HCT116 (cell line): ENCODE measurements around the gene PTPRJ. TPM values are rescaled to one million over a fixed set of nuclear protein-coding genes. Genes with fewer than 3 reads are reported as not detected.

Experiments
- ATAC-seq: fragments of 200-7000 bp; cut with Tn5 transposase; 2 replicates; pipeline ENCODE4 v1.9.1; 2020; ENCODE audit warnings: mild to moderate bottlenecking, moderate library complexity
- BruUV-seq: library from RNA; stranded (reverse); fragments of 400-500 nt; replicated peaks from 2 replicates; lab custom pipeline; 2021; lab: Mats Ljungman, UMichigan
- CTCF ChIA-PET: fragments of 300-600 bp; sonication (Branson Sonifier 250); formaldehyde crosslinking; loops from one replicate; lab custom pipeline; 2021; ENCODE audit warnings: antibody characterized with exemption; lab: Charles Lee
- POLR2A ChIA-PET: fragments of 300-600, 350-600 bp; sonication (Branson Sonifier 250); formaldehyde crosslinking; loops from one replicate; lab custom pipeline; 2021; ENCODE audit warnings: antibody characterized with exemption; lab: Charles Lee
- RAD21 ChIA-PET, 2 experiments: fragments of 300-600 bp; sonication (Branson Sonifier 250); formaldehyde crosslinking; loops; one replicate each; lab custom pipeline; 2023; ENCODE audit warnings: low total read pairs in 2 of 2; ENCODE audit not compliant: uncharacterized antibody in 2 of 2, unreplicated experiment in 2 of 2, low non-redundant PET in 1 of 2; lab: Charles Lee
- DNase-seq: peaks from one replicate; pipeline ENCODE4 v3.0.0-alpha.2; 2010; ENCODE audit warnings: low read depth, low spot score
- H2AFZ ChIP-seq: fragments of 200-600 bp; shearing (Covaris generic), sonication (generic); 2 replicates; pipeline ENCODE4 v1.6.1; 2017; ENCODE audit warnings: low read depth, mixed run types, mixed read lengths, antibody characterized with exemption, low read length; ENCODE audit not compliant: poor library complexity, severe bottlenecking
- H3K27ac ChIP-seq: 2 replicates; pipeline ENCODE4 v1.5.1; 2012; ENCODE audit warnings: low read depth, low read length
- H3K27me3 ChIP-seq: fragments of 200-600 bp; sonication (generic); 2 replicates; pipeline ENCODE4 v1.6.1; 2016; ENCODE audit warnings: mixed run types, low read length, mixed read lengths; ENCODE audit not compliant: insufficient read depth
- H3K36me3 ChIP-seq, 2 experiments: fragments of 200-500 bp in 1 of 2; fragments of 200-600 bp in 1 of 2; sonication (Bioruptor generic) in 1 of 2; sonication (generic) in 1 of 2; 2 replicates each; pipeline versions ENCODE4 v1.5.1 to v1.6.1; 2014 to 2016; ENCODE audit warnings: low read length in 2 of 2, inconsistent platforms in 1 of 2, mixed read lengths in 1 of 2, mixed run types in 1 of 2; ENCODE audit not compliant: insufficient read depth in 2 of 2, control insufficient read depth in 1 of 2
- H3K4me1 ChIP-seq, 2 experiments: fragments of 200-600 bp in 1 of 2; sonication (generic) in 1 of 2; 2 replicates each; pipeline versions ENCODE4 v1.5.1 to v1.6.1; 2012 to 2017; ENCODE audit warnings: low read length in 2 of 2, inconsistent platforms in 1 of 2, mild to moderate bottlenecking in 1 of 2, mixed read lengths in 1 of 2, mixed run types in 1 of 2, moderate library complexity in 1 of 2; ENCODE audit not compliant: insufficient read depth in 2 of 2, control insufficient read depth in 1 of 2
- H3K4me2 ChIP-seq: fragments of 200-600 bp; sonication (generic); 2 replicates; pipeline ENCODE4 v1.6.1; 2017; ENCODE audit warnings: mixed run types, low read length, mixed read lengths
- H3K4me3 ChIP-seq, 2 experiments: fragments of 200-600 bp in 1 of 2; sonication (generic) in 1 of 2; replicated peaks in 1 of 2; 2 replicates each; pipeline ENCODE4 v1.5.1; 2011 to 2016; ENCODE audit warnings: low read length in 2 of 2, control low read depth in 1 of 2, low read depth in 1 of 2, mild to moderate bottlenecking in 1 of 2, mixed read lengths in 1 of 2, mixed run types in 1 of 2
- H3K79me2 ChIP-seq: fragments of 200-600 bp; sonication (generic); 2 replicates; pipeline ENCODE4 v1.6.1; 2017; ENCODE audit warnings: mild to moderate bottlenecking, mixed run types, low read length, moderate library complexity, mixed read lengths; ENCODE audit not compliant: insufficient read depth
- H3K9ac ChIP-seq: fragments of 200-600 bp; sonication (generic); 2 replicates; pipeline ENCODE4 v1.6.1; 2016; ENCODE audit warnings: low read length, mixed read lengths
- H3K9me2 ChIP-seq: fragments of 200-600 bp; sonication (generic), shearing (Covaris generic); 2 replicates; pipeline ENCODE4 v1.6.1; 2017; ENCODE audit warnings: mixed run types, mild to moderate bottlenecking, moderate library complexity; ENCODE audit not compliant: insufficient read depth
- H3K9me3 ChIP-seq, 2 experiments: fragments of 200-500 bp in 1 of 2; fragments of 200-600 bp in 1 of 2; sonication (Bioruptor generic) in 1 of 2; sonication (generic) in 1 of 2; 2 replicates each; pipeline ENCODE4 v1.6.1; 2014 to 2017; ENCODE audit warnings: low read length in 2 of 2, mixed read lengths in 2 of 2, inconsistent platforms in 1 of 2, low read depth in 1 of 2, mild to moderate bottlenecking in 1 of 2, mixed run types in 1 of 2, moderate library complexity in 1 of 2; ENCODE audit not compliant: control insufficient read depth in 1 of 2, insufficient read depth in 1 of 2
- H4K20me1 ChIP-seq: fragments of 200-600 bp; sonication (generic), shearing (Covaris generic); 2 replicates; pipeline ENCODE4 v1.6.1; 2017; ENCODE audit warnings: mixed run types, mild to moderate bottlenecking, moderate library complexity; ENCODE audit not compliant: insufficient read depth
- CBX3 ChIP-seq: IDR thresholded peaks from 2 replicates; pipeline ENCODE4 v1.6.1; 2012; ENCODE audit warnings: low read depth
- CEBPB ChIP-seq: IDR thresholded peaks from 2 replicates; pipeline ENCODE4 v1.6.1; 2012; ENCODE audit warnings: low read depth
- EGR1 ChIP-seq: IDR thresholded peaks from 2 replicates; pipeline ENCODE4 v1.6.1; 2012; ENCODE audit warnings: low read depth
- ELF1 ChIP-seq: IDR thresholded peaks from 2 replicates; pipeline ENCODE4 v1.6.1; 2012; ENCODE audit warnings: low read depth, borderline replicate concordance
- FOSL1 ChIP-seq: IDR thresholded peaks from 2 replicates; pipeline ENCODE4 v1.6.1; 2012; ENCODE audit warnings: low read depth
- JUND ChIP-seq: IDR thresholded peaks from 2 replicates; pipeline ENCODE4 v1.6.1; 2012
- POLR2A ChIP-seq: IDR thresholded peaks from 2 replicates; pipeline ENCODE4 v1.7.0; 2011; ENCODE audit warnings: borderline replicate concordance; ENCODE audit not compliant: insufficient read depth, insufficient read length; ENCODE audit errors: extremely low read depth
- POLR2AphosphoS5 ChIP-seq: IDR thresholded peaks from 2 replicates; pipeline ENCODE4 v1.6.1; 2011; ENCODE audit warnings: mild to moderate bottlenecking, low read depth, low read length, moderate library complexity
- RAD21 ChIP-seq: IDR thresholded peaks from 2 replicates; pipeline ENCODE4 v1.6.1; 2012; ENCODE audit warnings: low read depth, mild to moderate bottlenecking
- SP1 ChIP-seq: IDR thresholded peaks from 2 replicates; pipeline ENCODE4 v1.6.1; 2012; ENCODE audit warnings: low read depth
- SRF ChIP-seq: IDR thresholded peaks from 2 replicates; pipeline ENCODE4 v1.6.1; 2012; ENCODE audit warnings: low read depth
- TCF7L2 ChIP-seq: IDR thresholded peaks from 2 replicates; pipeline ENCODE4 v1.7.0; 2011; ENCODE audit warnings: borderline replicate concordance, inconsistent platforms; ENCODE audit not compliant: insufficient read depth, insufficient read length; ENCODE audit errors: extremely low read depth
- YY1 ChIP-seq: IDR thresholded peaks from 2 replicates; pipeline ENCODE4 v1.6.1; 2011; ENCODE audit warnings: low read length, low read depth, moderate library complexity, mild to moderate bottlenecking; ENCODE audit not compliant: insufficient replicate concordance; ENCODE audit errors: extremely low read depth
- ZFX ChIP-seq: fragments of 450-650 bp; IDR thresholded peaks from 2 replicates; pipeline ENCODE4 v1.6.1; 2017
- ZNF274 ChIP-seq: fragments of 200-500 bp; sonication (Bioruptor generic); IDR thresholded peaks from 2 replicates; pipeline ENCODE4 v1.6.1; 2014; ENCODE audit warnings: mild to moderate bottlenecking, low read depth, low read length, inconsistent platforms
- intact Hi-C: fragments of 100-400 bp; cut with micrococcal nuclease; formaldehyde crosslinking; loops from 2 replicates; pipeline ENCODE4 v1.10.0; 2022
- total RNA-seq: library from RNA; stranded (reverse); gene quantifications from one replicate; pipeline ENCODE4 v1.2.1, GENCODE V29; 2021; ENCODE audit not compliant: unreplicated experiment
- TF ChIP-seq, protein P1 (sequence below): IDR thresholded peaks from 2 replicates; pipeline ENCODE4 v1.6.1; 2012
- TF ChIP-seq, protein P2 (sequence below): IDR thresholded peaks from 2 replicates; pipeline ENCODE4 v1.6.1; 2012; ENCODE audit warnings: low read depth
- TF ChIP-seq, protein P3 (sequence below), 3 experiments: fragments of 200-600 bp in 1 of 3; sonication (generic) in 1 of 3; IDR thresholded peaks in 2 of 3; conservative IDR thresholded peaks in 1 of 3; 2 replicates each; pipeline ENCODE4 v1.5.1; 2012 to 2017; ENCODE audit warnings: low read depth in 2 of 3, low read length in 2 of 3, antibody characterized with exemption in 1 of 3, borderline replicate concordance in 1 of 3, control low read depth in 1 of 3, mild to moderate bottlenecking in 1 of 3, mixed read lengths in 1 of 3, mixed run types in 1 of 3, moderate library complexity in 1 of 3; ENCODE audit not compliant: insufficient read depth in 1 of 3
- TF ChIP-seq, protein P4 (sequence below): IDR thresholded peaks from 2 replicates; pipeline ENCODE4 v1.6.1; 2012

Gene PTPRJ
- total RNA-seq, 1 experiment from 2014 or later, result 19.1 TPM

DNA sequence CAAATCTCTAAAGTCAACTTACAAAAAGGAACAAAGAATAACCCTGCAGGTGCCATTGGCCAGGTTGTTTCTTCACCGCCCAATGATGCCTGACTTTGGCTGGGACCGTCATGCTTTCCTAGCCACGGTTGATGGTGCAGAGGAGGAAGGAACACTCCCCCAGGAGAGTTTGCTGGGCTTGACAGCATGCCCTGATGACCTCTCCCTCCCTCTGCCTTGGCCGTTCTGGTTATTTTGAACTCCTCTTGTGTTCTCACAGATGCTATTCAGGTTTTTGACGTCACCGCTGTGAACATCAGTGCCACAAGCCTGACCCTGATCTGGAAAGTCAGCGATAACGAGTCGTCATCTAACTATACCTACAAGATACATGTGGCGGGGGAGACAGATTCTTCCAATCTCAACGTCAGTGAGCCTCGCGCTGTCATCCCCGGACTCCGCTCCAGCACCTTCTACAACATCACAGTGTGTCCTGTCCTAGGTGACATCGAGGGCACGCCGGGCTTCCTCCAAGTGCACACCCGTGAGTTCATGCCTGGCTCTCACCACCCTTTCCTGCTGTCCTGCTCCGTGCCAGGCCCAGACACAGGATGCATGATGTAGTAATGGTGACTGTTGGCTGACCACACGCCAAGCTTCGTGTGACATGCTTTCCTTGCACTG lies 147.3 kb downstream of the PTPRJ start:
- no TSS peak for BruUV-seq
- Histone ChIP-seq H3K9me3 (no peaks in the 10 kb centered on the region), H3K27ac (no peak overlapping the region), H2AFZ (no peak overlapping the region), H3K27me3 (no peaks in the 10 kb centered on the region), H3K79me2 (no peaks in the 10 kb centered on the region), H3K4me1 (no peaks in the 10 kb centered on the region), H3K4me2 (no peak overlapping the region), H3K9ac (no peak overlapping the region), H3K9me2 (no peaks in the 10 kb centered on the region), H3K36me3 (peaks cover 3 to 12% of the 10 kb centered on the region in 2 experiments; a peak in 3 of 4 replicates), H3K4me3 (no peak overlapping the region)
- ChIA-PET CTCF (no interaction called here), POLR2A (no interaction called here), RAD21 (no interaction called here)
- DNase-seq (no peak), ATAC-seq (no peak)
- intact Hi-C loops, result no loop called here
- TF ChIP-seq SP1 (no peak), POLR2A (no peak), POLR2AphosphoS5 (no peak), CBX3 (no peak), ZFX (no peak), ELF1 (no peak), YY1 (no peak), RAD21 (no peak), JUND (no peak), CEBPB (no peak), FOSL1 (no peak), TCF7L2 (no peak), EGR1 (no peak), SRF (no peak), ZNF274 (no peak)
- TF ChIP-seq, protein P1, sequence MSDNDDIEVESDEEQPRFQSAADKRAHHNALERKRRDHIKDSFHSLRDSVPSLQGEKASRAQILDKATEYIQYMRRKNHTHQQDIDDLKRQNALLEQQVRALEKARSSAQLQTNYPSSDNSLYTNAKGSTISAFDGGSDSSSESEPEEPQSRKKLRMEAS, result no peak
- TF ChIP-seq, protein P2, sequence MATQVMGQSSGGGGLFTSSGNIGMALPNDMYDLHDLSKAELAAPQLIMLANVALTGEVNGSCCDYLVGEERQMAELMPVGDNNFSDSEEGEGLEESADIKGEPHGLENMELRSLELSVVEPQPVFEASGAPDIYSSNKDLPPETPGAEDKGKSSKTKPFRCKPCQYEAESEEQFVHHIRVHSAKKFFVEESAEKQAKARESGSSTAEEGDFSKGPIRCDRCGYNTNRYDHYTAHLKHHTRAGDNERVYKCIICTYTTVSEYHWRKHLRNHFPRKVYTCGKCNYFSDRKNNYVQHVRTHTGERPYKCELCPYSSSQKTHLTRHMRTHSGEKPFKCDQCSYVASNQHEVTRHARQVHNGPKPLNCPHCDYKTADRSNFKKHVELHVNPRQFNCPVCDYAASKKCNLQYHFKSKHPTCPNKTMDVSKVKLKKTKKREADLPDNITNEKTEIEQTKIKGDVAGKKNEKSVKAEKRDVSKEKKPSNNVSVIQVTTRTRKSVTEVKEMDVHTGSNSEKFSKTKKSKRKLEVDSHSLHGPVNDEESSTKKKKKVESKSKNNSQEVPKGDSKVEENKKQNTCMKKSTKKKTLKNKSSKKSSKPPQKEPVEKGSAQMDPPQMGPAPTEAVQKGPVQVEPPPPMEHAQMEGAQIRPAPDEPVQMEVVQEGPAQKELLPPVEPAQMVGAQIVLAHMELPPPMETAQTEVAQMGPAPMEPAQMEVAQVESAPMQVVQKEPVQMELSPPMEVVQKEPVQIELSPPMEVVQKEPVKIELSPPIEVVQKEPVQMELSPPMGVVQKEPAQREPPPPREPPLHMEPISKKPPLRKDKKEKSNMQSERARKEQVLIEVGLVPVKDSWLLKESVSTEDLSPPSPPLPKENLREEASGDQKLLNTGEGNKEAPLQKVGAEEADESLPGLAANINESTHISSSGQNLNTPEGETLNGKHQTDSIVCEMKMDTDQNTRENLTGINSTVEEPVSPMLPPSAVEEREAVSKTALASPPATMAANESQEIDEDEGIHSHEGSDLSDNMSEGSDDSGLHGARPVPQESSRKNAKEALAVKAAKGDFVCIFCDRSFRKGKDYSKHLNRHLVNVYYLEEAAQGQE, result no peak
- TF ChIP-seq, protein P3, sequence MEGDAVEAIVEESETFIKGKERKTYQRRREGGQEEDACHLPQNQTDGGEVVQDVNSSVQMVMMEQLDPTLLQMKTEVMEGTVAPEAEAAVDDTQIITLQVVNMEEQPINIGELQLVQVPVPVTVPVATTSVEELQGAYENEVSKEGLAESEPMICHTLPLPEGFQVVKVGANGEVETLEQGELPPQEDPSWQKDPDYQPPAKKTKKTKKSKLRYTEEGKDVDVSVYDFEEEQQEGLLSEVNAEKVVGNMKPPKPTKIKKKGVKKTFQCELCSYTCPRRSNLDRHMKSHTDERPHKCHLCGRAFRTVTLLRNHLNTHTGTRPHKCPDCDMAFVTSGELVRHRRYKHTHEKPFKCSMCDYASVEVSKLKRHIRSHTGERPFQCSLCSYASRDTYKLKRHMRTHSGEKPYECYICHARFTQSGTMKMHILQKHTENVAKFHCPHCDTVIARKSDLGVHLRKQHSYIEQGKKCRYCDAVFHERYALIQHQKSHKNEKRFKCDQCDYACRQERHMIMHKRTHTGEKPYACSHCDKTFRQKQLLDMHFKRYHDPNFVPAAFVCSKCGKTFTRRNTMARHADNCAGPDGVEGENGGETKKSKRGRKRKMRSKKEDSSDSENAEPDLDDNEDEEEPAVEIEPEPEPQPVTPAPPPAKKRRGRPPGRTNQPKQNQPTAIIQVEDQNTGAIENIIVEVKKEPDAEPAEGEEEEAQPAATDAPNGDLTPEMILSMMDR (IDR thresholded peaks at IDR 0.05 in 2 of 3, conservative IDR thresholded peaks at IDR 0.05 in 1 of 3; ENCODE audit: borderline replicate concordance in 1 of 3, insufficient read depth in 1 of 3, low read depth in 2 of 3, low read length in 2 of 3), result no peak
- TF ChIP-seq, protein P4, sequence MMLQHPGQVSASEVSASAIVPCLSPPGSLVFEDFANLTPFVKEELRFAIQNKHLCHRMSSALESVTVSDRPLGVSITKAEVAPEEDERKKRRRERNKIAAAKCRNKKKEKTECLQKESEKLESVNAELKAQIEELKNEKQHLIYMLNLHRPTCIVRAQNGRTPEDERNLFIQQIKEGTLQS, result no peak
- TF ChIP-seq, all 23 proteins: peak for 0
- no peaks in the 10 kb centered on the region for H4K20me1 ChIP-seq
